ENCODE data around the gene GREB1. TPM values are rescaled to one million over a fixed set of nuclear protein-coding genes. Genes with fewer than 3 reads are reported as not detected.

GREB1 gene
- total RNA-seq, 1 experiment from 2014 or later, result 6.2 TPM

DNA sequence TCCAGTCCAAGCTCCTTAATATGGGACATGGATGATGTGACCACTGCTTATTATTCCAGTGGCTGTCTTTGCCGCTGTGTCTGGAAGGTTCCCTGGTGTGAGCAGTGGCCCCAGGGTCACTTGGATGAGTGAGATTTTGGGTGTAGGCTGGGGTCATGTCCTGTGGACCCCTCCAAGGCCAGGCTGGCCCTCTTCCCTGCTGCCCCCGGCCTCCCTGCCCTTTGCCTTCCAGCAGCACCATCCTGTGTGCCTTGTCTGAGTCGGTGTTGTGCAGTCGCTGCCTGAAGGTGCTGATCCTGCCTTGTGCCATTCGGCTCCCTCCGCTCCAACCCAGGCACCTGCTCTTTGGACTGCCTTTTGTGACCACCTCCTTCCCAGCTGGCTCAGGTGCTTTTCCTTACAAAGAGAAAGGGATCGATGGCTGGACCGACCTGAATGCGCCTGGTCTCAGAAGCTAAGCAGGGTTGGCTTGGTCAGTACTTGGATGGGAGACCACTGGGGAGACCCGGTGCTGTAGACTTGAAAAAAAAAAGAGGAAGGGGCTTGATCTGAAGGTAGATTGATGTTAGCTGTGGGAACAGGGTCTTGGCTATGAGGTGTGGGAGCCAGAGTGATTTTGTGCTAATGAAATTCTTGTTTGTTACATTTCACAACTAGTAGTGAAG lies 16.7 kb upstream of the GREB1 start:
- ChIA-PET RAD21 (ENCODE audit: low non-redundant PET in 1 of 2, low total read pairs in 2 of 2, uncharacterized antibody in 2 of 2, unreplicated experiment in 2 of 2) (no interaction called here), CTCF (no interaction called here), POLR2A (no interaction called here)
- H3K36me3 ChIP-seq (ENCODE audit: control insufficient read depth in 1 of 2, insufficient read depth in 2 of 2, low read length in 2 of 2), result no peaks in the 10 kb centered on the region
- no peak overlapping the region for H3K27ac ChIP-seq (ENCODE audit: low read depth, low read length)
- no peak overlapping the region for H3K4me3 ChIP-seq (replicated peaks in 1 of 2; ENCODE audit: low read depth in 1 of 2, low read length in 2 of 2)
- no TSS peak for BruUV-seq (replicated peaks)
- no peaks in the 10 kb centered on the region for H3K9me3 ChIP-seq (ENCODE audit: control insufficient read depth in 1 of 2, insufficient read depth in 1 of 2, low read depth in 1 of 2, low read length in 2 of 2)
- no peaks in the 10 kb centered on the region for H4K20me1 ChIP-seq (ENCODE audit: insufficient read depth)
- no peak overlapping the region for H3K4me2 ChIP-seq (ENCODE audit: low read length)
- ATAC-seq (no peak), DNase-seq (ENCODE audit: low read depth, low spot score) (no peak)
- intact Hi-C loops (cut with micrococcal nuclease), result no loop called here
- no peaks in the 10 kb centered on the region for H3K27me3 ChIP-seq (ENCODE audit: insufficient read depth, low read length)
- no peak overlapping the region for H2AFZ ChIP-seq (ENCODE audit: low read depth, low read length, poor library complexity, severe bottlenecking)
- H3K4me1 ChIP-seq (ENCODE audit: control insufficient read depth in 1 of 2, insufficient read depth in 2 of 2, low read length in 2 of 2), result no peaks in the 10 kb centered on the region
- no peak overlapping the region for H3K9ac ChIP-seq (ENCODE audit: low read length)
- H3K9me2 ChIP-seq (ENCODE audit: insufficient read depth), result no peaks in the 10 kb centered on the region
- TF ChIP-seq EZH2phosphoT487 (IDR thresholded peaks at IDR 0.05; ENCODE audit: borderline replicate concordance), result no peak
- TF ChIP-seq MAX (IDR thresholded peaks at IDR 0.05), result no peak
- no peak for TF ChIP-seq ZNF274 (IDR thresholded peaks at IDR 0.05; ENCODE audit: low read depth, low read length)
- no peak for TF ChIP-seq YY1 (IDR thresholded peaks at IDR 0.05; ENCODE audit: extremely low read depth, insufficient replicate concordance, low read depth, low read length)
- TF ChIP-seq CBX3 (IDR thresholded peaks at IDR 0.05; ENCODE audit: low read depth), result no peak
- no peak for TF ChIP-seq ELF1 (IDR thresholded peaks at IDR 0.05; ENCODE audit: borderline replicate concordance, low read depth)
- TF ChIP-seq CEBPB (IDR thresholded peaks at IDR 0.05; ENCODE audit: low read depth), result no peak
- TF ChIP-seq FOSL1 (IDR thresholded peaks at IDR 0.05; ENCODE audit: low read depth), result no peak
- no peak for TF ChIP-seq TCF7L2 (IDR thresholded peaks at IDR 0.05; ENCODE audit: borderline replicate concordance, extremely low read depth, insufficient read depth, insufficient read length)
- TF ChIP-seq SP1 (IDR thresholded peaks at IDR 0.05; ENCODE audit: low read depth), result no peak
- no peak for TF ChIP-seq EZH2 (IDR thresholded peaks at IDR 0.05)
- TF ChIP-seq POLR2AphosphoS5 (IDR thresholded peaks at IDR 0.05; ENCODE audit: low read depth, low read length), result no peak
- no peak for TF ChIP-seq SRF (IDR thresholded peaks at IDR 0.05; ENCODE audit: low read depth)
- H3K79me2 ChIP-seq (ENCODE audit: insufficient read depth, low read length), result no peaks in the 10 kb centered on the region
